ENCODE data around the gene RALGAPA2.

The RALGAPA2 gene

GRCh38 chr20:20593447-20594170 is 118.8 kb downstream of the RALGAPA2 start:
- peak; percentile 79 for TF ChIP-seq CTCF (IDR thresholded peaks at IDR 0.05)

- no peak for TF ChIP-seq CTCF (IDR thresholded peaks at IDR 0.05)
These were observed 127.3 kb downstream of the RALGAPA2 start for GRCh38 chr20:20585146-20585545.

GRCh38 chr20:20582734-20583133 is 129.7 kb downstream of the RALGAPA2 start:
- TF ChIP-seq CTCF (IDR thresholded peaks at IDR 0.05): no peak

GRCh38 chr20:20580139-20580538 is 132.3 kb downstream of the RALGAPA2 start:
- TF ChIP-seq CTCF (IDR thresholded peaks at IDR 0.05): no peak

- no peak for TF ChIP-seq CTCF (IDR thresholded peaks at IDR 0.05)
These were observed 133.6 kb downstream of the RALGAPA2 start for GRCh38 chr20:20578838-20579237.

GRCh38 chr20:20573797-20574196 is 138.6 kb downstream of the RALGAPA2 start:
- TF ChIP-seq CTCF (IDR thresholded peaks at IDR 0.05): no peak

- TF ChIP-seq CTCF (IDR thresholded peaks at IDR 0.05): no peak
These were observed 141.2 kb downstream of the RALGAPA2 start for GRCh38 chr20:20571068-20571780.

Data from LNCAP (cell line).